COR-L47 (cell line): ENCODE results near the gene CST11.

Experiments used
- DNase-seq: peaks from one replicate; lab custom pipeline; 2025; lab: John Stamatoyannopoulos, UW

Gene CST11

GRCh38 chr20:23453549-23454543 lies 1.2 kb upstream of the CST11 start:
- DNase-seq = no peak

DNA sequence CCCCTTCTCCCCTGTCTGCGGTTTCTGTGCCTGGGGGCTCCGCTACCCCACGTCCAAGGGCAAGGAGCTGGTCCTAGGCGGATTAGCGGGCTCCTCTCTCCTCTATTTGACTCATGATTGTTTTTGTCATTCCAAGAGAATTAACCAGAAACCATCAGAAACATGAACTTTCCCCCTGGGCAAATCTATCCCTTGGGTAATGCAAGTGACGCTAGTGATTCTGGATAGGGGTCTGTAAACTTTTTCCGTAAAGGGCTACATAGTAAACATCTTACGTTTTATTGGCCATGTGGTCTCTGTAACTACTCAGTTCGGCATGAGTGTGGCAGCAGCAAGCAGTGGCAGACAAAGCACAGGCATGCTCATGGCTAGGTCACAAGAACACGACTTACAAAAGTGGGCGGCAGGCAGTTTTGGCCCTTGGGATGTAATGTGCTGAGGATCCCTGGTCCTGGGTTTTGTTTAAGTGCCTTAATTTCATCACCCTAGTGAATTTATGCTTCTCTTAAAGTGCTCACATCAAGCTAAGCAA lies 654 bp downstream of the CST11 start:
- no peak for DNase-seq

- DNase-seq = no peak
These were observed 1.8 kb downstream of the CST11 start for GRCh38 chr20:23450877-23451276.

- no peak for DNase-seq
These were observed 3.3 kb downstream of the CST11 start for GRCh38 chr20:23449421-23449820.

DNA sequence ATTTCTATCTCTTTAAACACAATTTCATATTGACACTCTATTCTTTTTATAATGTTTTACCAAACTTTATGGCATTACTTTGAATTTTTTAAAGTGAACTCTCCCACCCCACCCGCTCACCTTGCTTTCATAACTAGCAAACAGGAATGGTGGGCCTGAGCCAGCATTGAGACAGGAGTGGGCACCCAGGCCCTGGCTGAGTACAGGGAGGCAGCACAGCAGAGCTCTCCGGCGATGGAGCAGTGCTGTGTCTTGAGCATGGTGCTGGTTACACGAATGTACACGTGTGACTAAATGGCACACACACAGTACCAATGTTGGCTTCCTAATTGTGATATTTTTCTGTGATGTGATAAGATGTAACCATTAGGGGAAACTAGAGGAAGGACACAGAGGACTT lies 4.5 kb downstream of the CST11 start:
- no peak for DNase-seq

DNA sequence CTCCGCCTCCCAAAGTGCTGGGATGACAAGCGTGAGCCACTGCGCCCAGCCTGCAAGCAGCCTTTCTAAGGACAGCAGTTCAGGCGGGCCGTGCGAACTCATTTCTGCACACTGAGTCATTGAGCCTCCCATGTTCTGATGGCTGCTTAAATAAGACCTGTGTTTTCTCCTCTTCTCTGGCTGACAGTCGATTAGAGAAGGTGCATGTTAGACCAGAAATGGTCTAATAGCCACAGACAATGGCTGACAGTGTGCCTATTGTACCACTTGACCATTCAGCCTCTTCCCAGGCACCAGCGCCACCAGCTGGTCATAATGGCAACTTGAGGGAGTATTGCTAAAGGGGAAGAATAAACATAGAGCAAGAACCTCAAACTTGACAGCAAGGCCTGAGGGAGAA lies 6.2 kb downstream of the CST11 start:
- peak; percentile 58 for DNase-seq

GRCh38 chr20:23445596-23446217 lies 7.0 kb downstream of the CST11 start:
- no peak for DNase-seq

DNA sequence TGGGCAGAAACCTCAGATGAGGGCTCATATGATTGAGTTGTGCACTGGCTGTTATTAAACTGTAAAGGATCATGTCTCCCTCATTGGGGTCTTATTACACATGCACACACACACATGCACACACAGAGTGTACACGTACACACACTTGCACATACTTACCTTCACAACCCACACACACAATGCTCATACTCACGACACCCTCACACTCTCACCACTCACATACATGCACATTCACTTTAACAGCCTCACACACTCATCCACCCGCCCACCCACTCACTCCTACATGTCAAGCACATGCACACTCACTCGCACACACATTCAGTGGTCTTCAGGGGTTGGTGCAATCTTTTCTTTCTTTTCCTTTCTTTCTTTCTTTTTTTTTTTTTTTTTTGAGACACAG lies 7.8 kb downstream of the CST11 start:
- no peak for DNase-seq

GRCh38 chr20:23442436-23442835 lies 10.2 kb downstream of the CST11 start:
- DNase-seq = no peak

DNA sequence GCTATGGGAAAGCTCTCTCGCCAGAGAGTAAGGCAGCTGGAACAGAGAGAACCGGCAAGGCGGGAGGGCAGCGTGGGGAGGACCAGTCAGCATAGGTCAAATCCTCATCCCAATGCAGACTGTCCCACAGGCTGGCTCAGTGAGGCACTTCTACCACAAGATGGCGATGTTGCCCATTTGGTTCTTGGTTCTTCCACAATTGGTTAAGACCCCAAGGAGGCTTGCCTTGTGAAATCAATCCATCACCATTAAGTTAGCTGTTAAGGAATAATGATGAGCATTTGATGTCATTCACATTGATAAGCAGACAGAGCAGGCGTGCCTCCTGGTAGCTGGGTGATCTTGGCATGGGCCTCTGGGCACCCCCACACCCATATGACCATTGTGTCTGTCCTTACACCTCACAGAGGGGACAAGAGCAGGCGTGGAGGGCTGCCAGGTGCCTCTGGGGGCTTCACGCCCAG lies 10.8 kb downstream of the CST11 start:
- peak; percentile 69 for DNase-seq

DNA sequence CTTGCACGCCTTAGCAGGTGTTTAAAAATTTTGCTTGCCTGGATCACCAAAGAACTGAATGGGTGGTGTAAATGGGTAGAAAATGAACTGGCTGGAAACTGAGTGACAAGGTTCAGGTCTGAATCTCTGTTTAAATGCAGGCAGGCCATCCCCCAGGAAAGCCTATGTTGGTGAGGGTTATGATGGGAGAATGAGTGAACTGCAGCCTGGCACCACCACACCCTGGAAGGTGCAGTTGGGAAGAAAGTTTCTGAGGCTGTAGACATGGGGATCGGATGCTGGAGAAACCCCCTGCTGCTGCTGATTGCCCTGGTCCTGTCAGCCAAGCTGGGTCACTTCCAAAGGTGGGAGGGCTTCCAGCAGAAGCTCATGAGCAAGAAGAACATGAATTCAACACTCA lies 12.7 kb downstream of the CST11 start:
- no peak for DNase-seq

- no peak for DNase-seq
These were observed 14.0 kb downstream of the CST11 start for GRCh38 chr20:23438661-23439060.

- DNase-seq = no peak
These were observed 15.4 kb downstream of the CST11 start for GRCh38 chr20:23437126-23437899.

DNA sequence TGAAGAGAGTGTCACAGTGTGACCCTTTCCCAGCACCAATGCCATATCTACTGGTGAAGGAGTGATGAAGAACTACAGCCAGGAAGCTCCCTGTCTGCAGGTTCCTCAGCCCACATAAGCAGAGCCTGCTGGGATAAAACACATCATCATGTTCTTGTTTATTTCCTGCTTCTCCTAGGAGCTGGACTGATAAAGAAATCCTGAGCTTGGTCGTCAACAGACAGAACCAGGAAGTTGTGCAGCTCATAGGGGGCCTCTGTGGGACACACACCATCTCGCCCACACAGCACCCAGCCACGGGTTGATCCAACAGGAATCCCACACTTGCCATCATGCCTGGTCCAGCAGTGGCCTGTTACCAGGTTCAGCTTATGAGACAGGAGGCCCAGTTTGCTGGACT lies 16.0 kb downstream of the CST11 start:
- DNase-seq = no peak

- peak; percentile 78 for DNase-seq
These were observed 16.8 kb downstream of the CST11 start for GRCh38 chr20:23435626-23436539.

GRCh38 chr20:23434521-23435313 lies 18.0 kb downstream of the CST11 start:
- DNase-seq = no peak

- DNase-seq = no peak
These were observed 19.0 kb downstream of the CST11 start for GRCh38 chr20:23433628-23434027.

- no peak for DNase-seq
These were observed 27.5 kb downstream of the CST11 start for GRCh38 chr20:23425129-23425528.

GRCh38 chr20:23420943-23421931 lies 31.4 kb downstream of the CST11 start, which contains the start of gene NAPB:
TSS of gene NAPB (minus strand) at chr20:23421488. CDS start at chr20:23421402, 86 bp downstream.
- peak; percentile 91 for DNase-seq
